PC-3 (cell line): ENCODE results near the gene SLC39A6. TPM values are rescaled to one million over a fixed set of nuclear protein-coding genes. Genes with fewer than 3 reads are reported as not detected.

ENCODE experiments used
- ATAC-seq: fragments of 200-7000 bp; cut with Tn5 transposase; 2 replicates; pipeline ENCODE4 v1.9.1; 2020; ENCODE audit warnings: mild to moderate bottlenecking, moderate library complexity
- BruUV-seq: library from RNA; stranded (reverse); fragments of 400-500 nt; replicated peaks from 2 replicates; lab custom pipeline; 2021; lab: Mats Ljungman, UMichigan
- CTCF ChIA-PET: fragments of 300-600 bp; sonication (Branson Sonifier 250); formaldehyde crosslinking; loops from one replicate; lab custom pipeline; 2022; ENCODE audit warnings: antibody characterized with exemption; lab: Charles Lee
- POLR2A ChIA-PET: fragments of 300-600 bp; sonication (Branson Sonifier 250); formaldehyde crosslinking; loops from one replicate; lab custom pipeline; 2022; ENCODE audit warnings: antibody characterized with exemption; ENCODE audit not compliant: unreplicated experiment; lab: Charles Lee
- DNase-seq: peaks from one replicate; pipeline ENCODE4 v3.0.0-alpha.2; 2015
- H2AFZ ChIP-seq: fragments of 300-600 bp; sonication (generic); 2 replicates; pipeline ENCODE4 v1.6.0; 2016; ENCODE audit warnings: antibody characterized with exemption, low read length
- H3F3A ChIP-seq: fragments of 300-600 bp; sonication (generic); one replicate; pipeline ENCODE4 v1.6.0; 2017; ENCODE audit warnings: antibody characterized with exemption, low read length, control low read depth, mild to moderate bottlenecking; ENCODE audit not compliant: unreplicated experiment
- H3K27ac ChIP-seq: fragments of 300-600 bp; sonication (generic); 2 replicates; pipeline ENCODE4 v1.5.1; 2016; ENCODE audit warnings: mild to moderate bottlenecking, low read length
- H3K27me3 ChIP-seq: fragments of 300-600 bp; sonication (generic); 2 replicates; pipeline ENCODE4 v1.6.1; 2016; ENCODE audit warnings: low read length, mixed read lengths
- H3K36me3 ChIP-seq: fragments of 300-600 bp; sonication (generic); 2 replicates; pipeline ENCODE4 v1.6.1; 2016; ENCODE audit warnings: low read depth, mixed run types, low read length, mixed read lengths
- H3K4me1 ChIP-seq: fragments of 300-600 bp; sonication (generic); 2 replicates; pipeline ENCODE4 v1.5.1; 2016; ENCODE audit warnings: low read length; ENCODE audit not compliant: insufficient read depth
- H3K4me2 ChIP-seq: fragments of 300-600 bp; sonication (generic); 2 replicates; pipeline ENCODE4 v1.6.0; 2016; ENCODE audit warnings: low read length
- H3K4me3 ChIP-seq: fragments of 300-600 bp; sonication (generic); 2 replicates; pipeline ENCODE4 v1.5.1; 2016; ENCODE audit warnings: mild to moderate bottlenecking, low read length, mixed read lengths
- H3K79me2 ChIP-seq: fragments of 300-600 bp; sonication (generic); 2 replicates; pipeline ENCODE4 v1.6.1; 2017; ENCODE audit warnings: low read length, mixed read lengths
- H3K9ac ChIP-seq: fragments of 300-600 bp; sonication (generic); 2 replicates; pipeline ENCODE4 v1.6.0; 2016; ENCODE audit warnings: mild to moderate bottlenecking, low read length
- H3K9me2 ChIP-seq: fragments of 300-600 bp; sonication (generic); replicated peaks from 2 replicates; pipeline ENCODE4 v1.6.1; 2016; ENCODE audit warnings: mixed run types, low read length, mixed read lengths
- H3K9me3 ChIP-seq: fragments of 300-600 bp; sonication (generic); 2 replicates; pipeline ENCODE4 v1.6.1; 2016; ENCODE audit warnings: low read length, mixed read lengths
- H4K20me1 ChIP-seq: fragments of 300-600 bp; sonication (generic); 2 replicates; pipeline ENCODE4 v1.6.1; 2016; ENCODE audit warnings: low read length, mixed read lengths
- EZH2 ChIP-seq: fragments of 300-600 bp; sonication (generic); IDR thresholded peaks from one replicate; pipeline ENCODE4 v1.6.1; 2017; ENCODE audit warnings: antibody characterized with exemption, mild to moderate bottlenecking, low read length; ENCODE audit not compliant: unreplicated experiment
- EZH2phosphoT487 ChIP-seq: fragments of 300-600 bp; sonication (generic); IDR thresholded peaks from 2 replicates; pipeline ENCODE4 v1.6.1; 2018; ENCODE audit warnings: mild to moderate bottlenecking, antibody characterized with exemption, low read length, borderline replicate concordance
- intact Hi-C: fragments of 100-400 bp; cut with micrococcal nuclease; formaldehyde crosslinking; loops from 2 replicates; pipeline ENCODE4 v1.9.0; 2023
- total RNA-seq: library from RNA; depleted of rRNA; stranded (reverse); fragments of >200 nt; gene quantifications from 2 replicates; pipeline ENCODE4 v1.2.3, GENCODE V29; 2014
- TF ChIP-seq, protein P1 (sequence below): fragments of 300-600 bp; sonication (generic); conservative IDR thresholded peaks from 2 replicates; pipeline ENCODE4 v1.5.1; 2017; ENCODE audit warnings: antibody characterized with exemption, low read depth, mild to moderate bottlenecking, low read length

SLC39A6 gene
- total RNA-seq, 1 experiment from 2014 or later: 25.5 TPM

DNA sequence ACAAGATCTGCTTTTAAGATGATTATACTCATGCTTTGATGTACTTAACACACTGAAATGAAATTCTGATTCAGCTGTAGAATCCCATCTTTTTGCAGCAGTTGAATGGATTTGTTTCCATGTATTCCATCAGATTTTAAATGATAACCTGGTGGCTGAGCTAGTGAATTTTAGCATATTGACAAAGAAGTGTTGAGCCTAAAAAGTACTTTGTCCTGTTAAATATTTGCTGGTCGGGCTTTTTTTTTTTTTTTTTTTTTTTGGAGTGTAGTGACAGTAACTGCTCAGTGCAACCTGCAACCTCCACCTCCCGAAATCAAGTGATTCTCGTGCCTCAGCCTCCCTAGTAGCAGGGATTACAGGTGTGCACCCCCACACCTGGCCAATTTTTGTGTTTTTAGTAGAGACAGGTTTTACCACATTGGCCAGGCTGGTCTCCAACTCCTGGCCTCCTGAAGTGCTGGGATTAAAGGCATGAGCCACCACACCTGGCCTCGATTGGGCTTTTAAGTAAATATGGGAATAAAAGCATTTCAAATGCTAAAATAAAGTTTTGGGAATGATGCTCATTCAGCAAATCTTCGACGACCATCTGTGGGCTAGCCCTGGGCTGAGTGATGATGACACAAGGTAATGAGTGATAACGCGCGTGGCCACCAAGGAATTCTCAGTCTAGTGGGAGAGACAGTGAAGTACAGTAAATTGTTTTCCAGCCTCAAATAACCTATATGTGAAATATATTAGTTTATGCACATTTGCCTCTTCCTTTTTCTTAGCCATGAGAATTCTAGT, 2.7 kb upstream of the SLC39A6 start:
- intact Hi-C loops: no loop called here
- ChIA-PET CTCF (no interaction called here), POLR2A (no interaction called here)
- no peak for DNase-seq
- no peaks in the 10 kb centered on the region for H3K27me3 ChIP-seq
- ATAC-seq: no peak
- peak overlapping the region; percentile 96 for H3K4me2 ChIP-seq
- no peaks in the 10 kb centered on the region for H3F3A ChIP-seq
- peaks cover 56% of the 10 kb centered on the region for H3K79me2 ChIP-seq
- H4K20me1 ChIP-seq: peaks cover 10% of the 10 kb centered on the region; the same call in 1 of the 2 replicates
- H3K9ac ChIP-seq: no peak overlapping the region
- H3K27ac ChIP-seq: no peak overlapping the region
- no peak overlapping the region for H2AFZ ChIP-seq
- H3K36me3 ChIP-seq: no peaks in the 10 kb centered on the region
- no peaks in the 10 kb centered on the region for H3K9me2 ChIP-seq
- peak overlapping the region; percentile 87 for H3K4me3 ChIP-seq
- TF ChIP-seq EZH2phosphoT487 (no peak), EZH2 (no peak)
- TF ChIP-seq, protein P1, sequence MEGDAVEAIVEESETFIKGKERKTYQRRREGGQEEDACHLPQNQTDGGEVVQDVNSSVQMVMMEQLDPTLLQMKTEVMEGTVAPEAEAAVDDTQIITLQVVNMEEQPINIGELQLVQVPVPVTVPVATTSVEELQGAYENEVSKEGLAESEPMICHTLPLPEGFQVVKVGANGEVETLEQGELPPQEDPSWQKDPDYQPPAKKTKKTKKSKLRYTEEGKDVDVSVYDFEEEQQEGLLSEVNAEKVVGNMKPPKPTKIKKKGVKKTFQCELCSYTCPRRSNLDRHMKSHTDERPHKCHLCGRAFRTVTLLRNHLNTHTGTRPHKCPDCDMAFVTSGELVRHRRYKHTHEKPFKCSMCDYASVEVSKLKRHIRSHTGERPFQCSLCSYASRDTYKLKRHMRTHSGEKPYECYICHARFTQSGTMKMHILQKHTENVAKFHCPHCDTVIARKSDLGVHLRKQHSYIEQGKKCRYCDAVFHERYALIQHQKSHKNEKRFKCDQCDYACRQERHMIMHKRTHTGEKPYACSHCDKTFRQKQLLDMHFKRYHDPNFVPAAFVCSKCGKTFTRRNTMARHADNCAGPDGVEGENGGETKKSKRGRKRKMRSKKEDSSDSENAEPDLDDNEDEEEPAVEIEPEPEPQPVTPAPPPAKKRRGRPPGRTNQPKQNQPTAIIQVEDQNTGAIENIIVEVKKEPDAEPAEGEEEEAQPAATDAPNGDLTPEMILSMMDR: no peak
- H3K4me1 ChIP-seq: 0 out of 2 replicates have a peak, but pooled peaks cover 3% of the 10 kb centered on the region
- BruUV-seq: TSS peak; percentile 3
- H3K9me3 ChIP-seq: no peaks in the 10 kb centered on the region

DNA sequence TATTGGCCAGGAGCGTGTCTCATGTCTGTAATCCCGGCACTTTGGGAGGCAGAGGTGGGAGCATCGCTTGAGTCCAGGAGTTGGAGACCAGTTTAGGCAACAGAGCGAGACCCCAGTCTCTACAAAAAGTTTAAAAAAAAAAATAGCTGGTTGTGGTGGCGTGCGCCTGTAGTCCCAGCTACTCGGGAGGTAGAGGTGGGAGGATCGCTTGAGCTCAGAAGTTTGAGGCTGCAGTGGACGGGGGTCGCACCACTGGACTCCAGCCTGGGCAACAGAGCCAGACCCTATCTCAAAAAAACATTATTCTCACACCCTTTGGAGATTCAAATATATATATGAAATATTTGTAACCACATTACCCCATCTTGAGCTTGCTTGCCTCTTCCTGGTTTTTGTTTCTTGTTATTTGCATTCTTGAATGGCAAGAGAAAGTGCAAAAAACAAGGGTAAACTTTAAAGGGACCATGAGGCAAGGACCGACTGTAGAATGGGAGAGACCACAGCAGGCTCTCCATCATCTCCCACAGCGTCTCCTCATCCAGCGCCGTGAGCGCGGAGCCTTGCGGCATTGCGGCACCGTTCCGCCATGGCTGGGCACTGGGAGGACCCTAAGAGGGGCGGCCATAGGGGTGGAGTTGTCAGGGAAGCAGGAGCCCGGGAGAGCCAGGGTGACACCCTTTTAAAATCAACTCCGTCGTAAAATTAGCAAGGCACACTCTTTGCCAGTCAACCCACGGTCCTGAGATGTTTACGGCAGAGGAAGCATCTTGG, 1.9 kb upstream of the SLC39A6 start:
- intact Hi-C loops: no loop called here
- CTCF ChIA-PET: no interaction called here
- peak overlapping the region; percentile 95; the same call in 1 of the 2 replicates for H3K9ac ChIP-seq
- peaks cover 56% of the 10 kb centered on the region for H3K79me2 ChIP-seq
- no peaks in the 10 kb centered on the region for H3F3A ChIP-seq
- H3K27me3 ChIP-seq: no peaks in the 10 kb centered on the region
- peak overlapping the region; percentile 87 for H3K4me3 ChIP-seq
- no peaks in the 10 kb centered on the region; the same call in 1 of the 2 replicates for H3K36me3 ChIP-seq
- H2AFZ ChIP-seq: no peak overlapping the region
- peaks cover 10% of the 10 kb centered on the region; the same call in 1 of the 2 replicates for H4K20me1 ChIP-seq
- TF ChIP-seq EZH2 (no peak), EZH2phosphoT487 (no peak)
- TF ChIP-seq, protein P1: no peak
- POLR2A ChIA-PET: no interaction called here
- H3K4me2 ChIP-seq: peak overlapping the region; percentile 96
- no TSS peak for BruUV-seq
- no peak for ATAC-seq
- 0 out of 2 replicates have a peak, but pooled peaks cover 3% of the 10 kb centered on the region for H3K4me1 ChIP-seq
- DNase-seq: no peak
- H3K9me3 ChIP-seq: no peaks in the 10 kb centered on the region
- H3K9me2 ChIP-seq: no peaks in the 10 kb centered on the region
- H3K27ac ChIP-seq: no peak overlapping the region
